Fibroblast of lung (primary cell): Measurements from ENCODE around the gene RNF123. TPM values are rescaled to one million over a fixed set of nuclear protein-coding genes. Genes with fewer than 3 reads are reported as not detected.

Source experiments
- DNase-seq, 2 donors: peaks; one replicate each; pipeline versions ENCODE4 v3.0.0 to v3.0.0-alpha.2; 2010; ENCODE audit warnings: low read depth in 2 of 2
- H2AFZ ChIP-seq: 2 replicates; pipeline ENCODE4 v1.5.1; 2012; ENCODE audit warnings: low read length, control low read depth, inconsistent platforms
- H3K27ac ChIP-seq: 2 replicates; pipeline ENCODE4 v1.5.1; 2011; ENCODE audit warnings: low read length, control low read depth; ENCODE audit not compliant: insufficient read depth
- H3K27me3 ChIP-seq: 2 replicates; pipeline ENCODE4 v1.5.1; 2011; ENCODE audit warnings: mild to moderate bottlenecking, low read length; ENCODE audit not compliant: control insufficient read depth, insufficient read depth
- H3K36me3 ChIP-seq: 2 replicates; pipeline ENCODE4 v1.5.1; 2011; ENCODE audit warnings: low read length; ENCODE audit not compliant: control insufficient read depth, insufficient read depth
- H3K4me1 ChIP-seq: 2 replicates; pipeline ENCODE4 v1.5.1; 2011; ENCODE audit warnings: low read length; ENCODE audit not compliant: control insufficient read depth, insufficient read depth; ENCODE audit errors: extremely low read depth
- H3K4me2 ChIP-seq: 2 replicates; pipeline ENCODE4 v1.5.1; 2011; ENCODE audit warnings: low read length, control low read depth; ENCODE audit not compliant: insufficient read depth; ENCODE audit errors: extremely low read depth
- H3K4me3 ChIP-seq, 4 experiments: fragments of 200-600 bp in 1 of 4; sonication (generic) in 1 of 4; replicated peaks in 1 of 4; 2 replicates each; pipeline ENCODE4 v1.5.1; 2011 to 2016; ENCODE audit warnings: low read length in 4 of 4, low read depth in 3 of 4, mild to moderate bottlenecking in 3 of 4, control low read depth in 2 of 4, inconsistent platforms in 1 of 4, mixed read lengths in 1 of 4; ENCODE audit not compliant: insufficient read depth in 1 of 4; ENCODE audit errors: control extremely low read depth in 1 of 4
- H3K79me2 ChIP-seq: 2 replicates; pipeline ENCODE4 v1.5.1; 2012; ENCODE audit warnings: mild to moderate bottlenecking, low read length, inconsistent platforms; ENCODE audit not compliant: control insufficient read depth, insufficient read depth
- H3K9ac ChIP-seq: 2 replicates; pipeline ENCODE4 v1.5.1; 2011; ENCODE audit warnings: mild to moderate bottlenecking, low read length, control low read depth; ENCODE audit not compliant: insufficient read depth
- H3K9me3 ChIP-seq: 2 replicates; pipeline ENCODE4 v1.5.1; 2012; ENCODE audit warnings: low read depth, low read length; ENCODE audit not compliant: control insufficient read depth, insufficient read depth
- H4K20me1 ChIP-seq: 2 replicates; pipeline ENCODE4 v1.5.1; 2011; ENCODE audit warnings: low read length; ENCODE audit not compliant: control insufficient read depth, insufficient read depth; ENCODE audit errors: extremely low read depth
- CTCF ChIP-seq, 2 donors: IDR thresholded peaks in 1 of 2; conservative IDR thresholded peaks in 1 of 2; 1 replicate in 1 of 2; 2 replicates in 1 of 2; pipeline ENCODE4 v1.5.1; 2011 to 2012; ENCODE audit warnings: low read length in 2 of 2, control low read depth in 1 of 2, inconsistent platforms in 1 of 2, low read depth in 1 of 2, mild to moderate bottlenecking in 1 of 2
- EZH2 ChIP-seq: IDR thresholded peaks from 2 replicates; pipeline ENCODE4 v1.5.1; 2012; ENCODE audit warnings: low read length, control low read depth, mild to moderate bottlenecking; ENCODE audit errors: missing control alignments
- polyA plus RNA-seq, 2 donors: library from polyadenylated mRNA; depleted of rRNA in 1 of 2; stranded (reverse) in 1 of 2; unstranded in 1 of 2; fragments of >200 nt; gene quantifications; 2 replicates each; pipeline ENCODE4 v1.2.1, GENCODE V29; 2011 to 2012; ENCODE audit warnings: missing spikeins in 1 of 2
- total RNA-seq: library from RNA; depleted of rRNA; stranded (reverse); fragments of >200 nt; gene quantifications from 2 replicates; pipeline ENCODE4 v1.2.1, GENCODE V29; 2014

Gene RNF123
- total and polyA plus RNA-seq, 2 donors (not counting 1 experiment from before 2014, with no cell fraction given): 16.5 to 27.1 TPM

GRCh38 chr3:49654955-49655556 is 34.3 kb upstream of the RNF123 start:
- Histone ChIP-seq H3K27me3 (no peaks in the 10 kb centered on the region), H3K4me3 (no peak overlapping the region), H3K27ac (no peak overlapping the region), H3K4me1 (no peaks in the 10 kb centered on the region), H2AFZ (no peak overlapping the region), H4K20me1 (no peaks in the 10 kb centered on the region), H3K9me3 (no peaks in the 10 kb centered on the region), H3K4me2 (no peak overlapping the region), H3K9ac (no peak overlapping the region), H3K79me2 (no peaks in the 10 kb centered on the region), H3K36me3 (no peaks in the 10 kb centered on the region)
- DNase-seq: no peak
- TF ChIP-seq CTCF (conservative IDR thresholded peaks at IDR 0.05 in 1 of 2, IDR thresholded peaks at IDR 0.05 in 1 of 2; ENCODE audit: low read depth in 1 of 2, low read length in 2 of 2) (no peak), EZH2 (no peak)

GRCh38 chr3:49655731-49656285 is 33.5 kb upstream of the RNF123 start:
- Histone ChIP-seq H3K9me3 (no peaks in the 10 kb centered on the region), H3K79me2 (no peaks in the 10 kb centered on the region), H3K4me3 (no peak overlapping the region), H4K20me1 (no peaks in the 10 kb centered on the region), H2AFZ (no peak overlapping the region), H3K36me3 (no peaks in the 10 kb centered on the region), H3K4me1 (no peaks in the 10 kb centered on the region), H3K4me2 (no peak overlapping the region), H3K9ac (no peak overlapping the region), H3K27me3 (no peaks in the 10 kb centered on the region), H3K27ac (no peak overlapping the region)
- no peak for DNase-seq
- TF ChIP-seq EZH2: no peak
- TF ChIP-seq CTCF (conservative IDR thresholded peaks at IDR 0.05 in 1 of 2, IDR thresholded peaks at IDR 0.05 in 1 of 2; ENCODE audit: low read depth in 1 of 2, low read length in 2 of 2): no peak

GRCh38 chr3:49656541-49657112 is 32.7 kb upstream of the RNF123 start:
- H3K9me3 ChIP-seq: no peaks in the 10 kb centered on the region
- no peaks in the 10 kb centered on the region for H4K20me1 ChIP-seq
- no peak overlapping the region for H3K9ac ChIP-seq
- TF ChIP-seq CTCF (conservative IDR thresholded peaks at IDR 0.05 in 1 of 2, IDR thresholded peaks at IDR 0.05 in 1 of 2; ENCODE audit: low read depth in 1 of 2, low read length in 2 of 2) (no peak), EZH2 (no peak)
- H3K27ac ChIP-seq: no peak overlapping the region
- H3K36me3 ChIP-seq: no peaks in the 10 kb centered on the region
- H3K4me1 ChIP-seq: no peaks in the 10 kb centered on the region
- no peaks in the 10 kb centered on the region for H3K79me2 ChIP-seq
- no peak for DNase-seq
- H2AFZ ChIP-seq: no peak overlapping the region
- H3K4me2 ChIP-seq: no peak overlapping the region
- no peaks in the 10 kb centered on the region for H3K27me3 ChIP-seq
- H3K4me3 ChIP-seq: no peak overlapping the region
